Esophagus (tissue), 2 donors: ENCODE measurements around the gene ELK4. TPM values are rescaled to one million over a fixed set of nuclear protein-coding genes. Genes with fewer than 3 reads are reported as not detected.

Source experiments
- H3K27ac ChIP-seq, 2 donors: one replicate each; pipeline ENCODE4 v1.5.1; 2013; ENCODE audit warnings: low read depth in 2 of 2, mild to moderate bottlenecking in 2 of 2, inconsistent platforms in 1 of 2, low read length in 1 of 2, moderate library complexity in 1 of 2
- H3K27me3 ChIP-seq, 2 donors: one replicate each; pipeline ENCODE4 v1.6.1; 2013; ENCODE audit warnings: low read length in 2 of 2, control low read depth in 1 of 2, mild to moderate bottlenecking in 1 of 2; ENCODE audit not compliant: insufficient read depth in 2 of 2, control insufficient read depth in 1 of 2
- H3K36me3 ChIP-seq, 2 donors: one replicate each; pipeline ENCODE4 v1.6.1; 2013; ENCODE audit warnings: low read length in 1 of 2; ENCODE audit not compliant: control insufficient read depth in 2 of 2, insufficient read depth in 2 of 2
- H3K4me1 ChIP-seq, 2 donors: one replicate each; pipeline ENCODE4 v1.6.1; 2013; ENCODE audit warnings: low read length in 1 of 2; ENCODE audit not compliant: control insufficient read depth in 2 of 2, insufficient read depth in 2 of 2
- H3K4me3 ChIP-seq, 2 donors: one replicate each; pipeline ENCODE4 v1.5.1; 2013; ENCODE audit warnings: low read length in 2 of 2, mild to moderate bottlenecking in 2 of 2, low read depth in 1 of 2, moderate library complexity in 1 of 2
- H3K9me3 ChIP-seq, 2 donors: one replicate each; pipeline ENCODE4 v1.6.1; 2013; ENCODE audit warnings: mild to moderate bottlenecking in 2 of 2, low read depth in 1 of 2, low read length in 1 of 2, moderate library complexity in 1 of 2; ENCODE audit not compliant: control insufficient read depth in 2 of 2, insufficient read depth in 1 of 2
- WGBS, 2 donors: extraction: QIAGEN DNeasy Blood & Tissue Kit; methylation state at CpG; one replicate each; pipeline ENCODE4 v1.1.7; 2013; 5-methylcytosine and 5-hydroxymethylcytosine counted together
- polyA plus RNA-seq, 2 donors: library from polyadenylated mRNA; stranded (reverse); fragments of 200-250 nt; gene quantifications; one replicate each; pipeline ENCODE4 v1.2.3, GENCODE V29; 2013
- donor health status: healthy with polysubstance abuse.
- donor health status: Bipolar disorder and iron deficiency.

The ELK4 gene
- polyA plus RNA-seq, 2 donors: 4.0 to 4.2 TPM

GRCh38 chr1:205587581-205587980 is 44.2 kb downstream of the ELK4 start:
- Histone ChIP-seq H3K4me1 (peaks cover 5 to 20% of the 10 kb centered on the region in 2 donors), H3K36me3 (no peaks in the 10 kb centered on the region), H3K4me3 (no peak overlapping the region), H3K27me3 (no peaks in the 10 kb centered on the region), H3K9me3 (no peaks in the 10 kb centered on the region), H3K27ac (peak overlapping the region in 1 of 2 donors; percentile 15)
- WGBS, 2 donors: 91 to 92% methylated on average over 4 of the region's 4 CpGs

DNA sequence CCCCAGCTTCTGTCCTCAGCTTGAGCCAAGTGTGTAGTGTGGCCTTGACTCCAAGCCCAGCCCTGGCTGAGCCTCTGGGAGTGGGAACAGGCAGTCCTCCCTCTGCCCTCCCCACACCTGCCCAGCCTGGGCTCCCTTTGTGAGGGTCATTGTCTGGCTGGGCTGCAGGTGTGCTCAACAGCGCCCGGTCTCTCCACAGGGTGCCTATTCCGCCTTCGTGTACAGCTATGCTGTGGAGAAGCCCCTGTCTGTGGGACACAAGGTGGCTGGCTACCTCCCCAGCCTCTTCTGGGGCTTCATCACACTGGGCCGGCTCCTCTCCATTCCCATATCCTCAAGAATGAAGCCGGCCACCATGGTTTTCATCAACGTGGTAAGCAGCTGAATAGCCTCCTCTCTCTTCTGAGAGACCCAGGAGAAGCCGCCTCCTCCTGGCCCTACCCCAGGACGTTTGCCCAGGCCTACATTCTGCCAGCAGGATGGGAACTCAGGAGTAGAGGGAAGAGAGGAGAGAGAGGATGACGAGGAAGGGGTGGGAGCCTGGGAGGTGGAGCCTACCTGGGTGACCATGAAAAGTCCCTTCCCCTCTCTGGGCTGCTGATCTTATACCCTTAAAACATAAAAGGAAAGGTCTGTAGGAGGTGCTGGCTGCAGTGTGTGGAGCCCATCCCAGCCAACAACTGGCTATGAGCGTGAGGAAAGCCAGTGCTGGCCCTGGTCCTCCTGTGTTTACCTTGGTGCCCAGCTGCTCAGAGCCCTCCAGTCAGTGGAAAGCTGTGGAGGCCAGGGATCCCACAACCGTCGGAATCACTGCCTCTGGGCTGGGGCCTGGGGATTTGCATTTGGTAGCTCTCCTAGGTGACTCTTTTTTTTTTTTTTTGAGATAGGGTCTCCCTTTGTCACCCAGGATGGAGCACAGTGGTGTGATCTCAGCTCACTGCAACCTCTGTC is 45.7 kb downstream of the ELK4 start:
- H3K27ac ChIP-seq: peak overlapping the region; percentile 15 to 58
- no peaks in the 10 kb centered on the region for H3K9me3 ChIP-seq
- no peaks in the 10 kb centered on the region for H3K27me3 ChIP-seq
- no peaks in the 10 kb centered on the region for H3K36me3 ChIP-seq
- 68 to 82% methylated on average over 13 of the region's 13 CpGs for WGBS, 2 donors
- peaks cover 5 to 22% of the 10 kb centered on the region in 2 donors for H3K4me1 ChIP-seq
- no peak overlapping the region for H3K4me3 ChIP-seq

DNA sequence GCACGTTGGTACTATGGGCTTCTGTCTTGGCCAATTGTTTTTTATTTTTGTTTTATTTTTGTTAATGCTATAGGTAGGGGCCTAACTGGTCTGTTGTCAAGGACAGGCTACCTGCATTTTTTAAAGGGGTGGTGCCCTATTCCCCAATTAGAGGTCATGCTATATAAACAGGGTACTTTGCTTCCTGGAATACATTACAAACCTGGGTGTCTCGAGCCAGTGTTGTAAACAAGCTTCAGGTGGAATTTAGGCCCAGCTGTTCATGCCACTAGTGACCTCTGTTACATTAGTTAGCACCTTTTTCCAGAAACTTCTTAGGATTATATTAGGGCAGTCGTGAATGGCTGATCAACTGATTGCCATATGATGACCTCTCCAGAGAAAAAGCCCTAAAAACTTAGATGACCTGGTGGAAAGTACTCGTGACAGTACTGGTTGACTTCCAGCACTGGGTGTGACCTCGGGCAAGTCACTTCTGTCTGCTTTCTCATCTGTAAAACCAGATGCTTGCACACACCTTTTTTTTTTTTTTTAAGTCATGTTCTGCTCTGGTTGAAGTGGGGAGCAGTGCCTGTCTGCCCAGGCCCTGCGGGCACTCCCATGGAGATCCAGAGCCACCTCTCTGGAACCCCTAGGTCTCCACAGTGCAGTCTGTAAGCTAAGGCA is 46.5 kb downstream of the ELK4 start:
- H3K4me3 ChIP-seq: no peak overlapping the region
- H3K4me1 ChIP-seq: peaks cover 5 to 22% of the 10 kb centered on the region in 2 donors
- H3K36me3 ChIP-seq: no peaks in the 10 kb centered on the region
- peak overlapping the region; percentile 15 to 58 for H3K27ac ChIP-seq
- H3K27me3 ChIP-seq: no peaks in the 10 kb centered on the region
- H3K9me3 ChIP-seq: no peaks in the 10 kb centered on the region
- 46 to 57% methylated on average over 6 of the region's 6 CpGs for WGBS, 2 donors

- WGBS, 2 donors: 64 to 72% methylated on average over 7 of the region's 7 CpGs
- no peaks in the 10 kb centered on the region for H3K36me3 ChIP-seq
- no peak overlapping the region for H3K27ac ChIP-seq
- no peaks in the 10 kb centered on the region for H3K27me3 ChIP-seq
- H3K4me1 ChIP-seq: peaks cover 5 to 22% of the 10 kb centered on the region in 2 donors
- no peaks in the 10 kb centered on the region for H3K9me3 ChIP-seq
- H3K4me3 ChIP-seq: no peak overlapping the region
Observed at GRCh38 chr1:205584732-205585131, 47.1 kb downstream of the ELK4 start.

DNA sequence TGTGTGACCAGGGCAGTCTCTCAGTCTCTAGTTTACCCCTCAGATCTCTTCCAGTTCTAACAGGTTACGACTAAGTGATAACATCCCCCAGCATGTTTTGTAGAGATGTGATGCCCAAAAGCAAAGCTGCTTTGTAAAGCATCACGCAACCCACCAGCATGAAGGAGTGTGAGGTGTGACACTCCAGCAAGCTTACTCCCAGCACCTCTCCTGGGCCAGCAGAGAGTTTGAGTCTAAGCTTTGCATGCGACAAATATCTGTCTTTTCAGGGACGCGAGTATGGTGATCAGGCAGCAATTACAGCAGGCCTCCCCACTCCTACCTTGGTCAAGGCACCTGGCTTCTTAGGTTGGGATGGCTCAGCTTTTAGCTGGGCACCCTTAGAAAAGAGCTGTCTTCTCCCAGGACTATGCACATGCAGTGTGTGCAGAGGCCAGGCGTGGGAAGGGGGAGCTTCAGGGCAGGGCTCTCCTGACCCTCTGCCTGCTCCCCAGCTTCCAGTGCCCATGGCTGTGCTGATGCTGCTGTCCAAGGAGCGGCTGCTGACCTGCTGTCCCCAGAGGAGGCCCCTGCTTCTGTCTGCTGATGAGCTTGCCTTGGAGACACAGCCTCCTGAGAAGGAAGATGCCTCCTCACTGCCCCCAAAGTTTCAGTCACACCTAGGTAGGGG is 48.2 kb downstream of the ELK4 start:
- H3K4me3 ChIP-seq: no peak overlapping the region
- no peaks in the 10 kb centered on the region for H3K27me3 ChIP-seq
- no peaks in the 10 kb centered on the region for H3K36me3 ChIP-seq
- no peak overlapping the region for H3K27ac ChIP-seq
- peaks cover 3 to 22% of the 10 kb centered on the region in 2 donors for H3K4me1 ChIP-seq
- H3K9me3 ChIP-seq: no peaks in the 10 kb centered on the region
- WGBS, 2 donors: 88 to 92% methylated on average over 7 of the region's 7 CpGs

DNA sequence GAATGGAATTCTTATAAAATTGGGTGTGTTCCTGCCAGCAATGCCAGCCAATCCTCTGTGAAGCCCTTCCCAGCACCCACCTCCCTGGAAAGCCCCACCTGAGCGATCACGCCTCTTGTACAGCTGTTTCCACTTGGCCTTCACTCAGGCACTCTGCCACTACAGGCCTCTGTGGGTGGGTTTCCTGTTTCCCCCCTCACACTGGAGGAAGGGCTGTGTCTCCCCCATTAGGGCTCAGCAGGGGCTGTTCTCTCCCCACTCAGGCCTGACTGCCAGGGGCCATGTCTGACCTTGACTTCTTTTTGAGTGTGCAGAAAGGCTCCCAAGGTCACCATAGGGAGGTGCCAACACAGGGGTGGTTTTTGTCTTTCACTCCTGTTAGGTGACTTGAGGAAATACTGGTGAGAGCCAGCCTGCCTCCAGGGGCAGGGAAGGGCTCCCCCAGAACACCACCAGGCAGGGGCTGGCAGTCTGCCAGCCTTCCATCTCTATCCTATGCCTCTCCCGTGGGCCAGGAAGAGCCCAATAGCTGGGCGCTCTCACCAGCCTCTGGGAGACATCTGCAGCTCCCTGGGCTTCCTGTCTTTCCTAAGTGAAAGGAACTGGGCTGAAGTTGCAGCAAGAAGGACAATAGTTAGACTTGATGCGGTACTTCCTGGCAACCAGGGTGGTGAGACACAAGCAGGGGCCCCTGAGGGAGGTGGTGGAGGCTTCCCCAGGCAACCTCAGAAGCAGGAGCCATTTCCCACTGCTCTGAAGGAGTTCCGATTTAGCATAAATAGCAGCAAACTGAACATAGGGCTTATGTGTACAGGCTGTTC is 49.1 kb downstream of the ELK4 start:
- 35 to 46% methylated on average over 6 of the region's 6 CpGs for WGBS, 2 donors

GRCh38 chr1:205582046-205582445 is 49.8 kb downstream of the ELK4 start:
- H3K36me3 ChIP-seq: no peaks in the 10 kb centered on the region
- WGBS, 2 donors: 53 to 57% methylated on average over 11 of the region's 11 CpGs
- no peaks in the 10 kb centered on the region for H3K9me3 ChIP-seq
- H3K27ac ChIP-seq: peak overlapping the region in 1 of 2 donors; percentile 58
- H3K4me1 ChIP-seq: peaks cover 3 to 22% of the 10 kb centered on the region in 2 donors
- H3K4me3 ChIP-seq: no peak overlapping the region
- no peaks in the 10 kb centered on the region for H3K27me3 ChIP-seq

More for the DNA sequence above, 49.1 kb downstream of the ELK4 start:
- no peaks in the 10 kb centered on the region for H3K9me3 ChIP-seq
- peaks cover 3 to 22% of the 10 kb centered on the region in 2 donors for H3K4me1 ChIP-seq
- no peaks in the 10 kb centered on the region for H3K27me3 ChIP-seq
- peak overlapping the region; percentile 30 to 58 for H3K27ac ChIP-seq
- H3K36me3 ChIP-seq: no peaks in the 10 kb centered on the region
- H3K4me3 ChIP-seq: no peak overlapping the region

GRCh38 chr1:205581321-205581980 is 50.4 kb downstream of the ELK4 start:
- H3K4me3 ChIP-seq: no peak overlapping the region
- H3K36me3 ChIP-seq: no peaks in the 10 kb centered on the region
- peak overlapping the region in 1 of 2 donors; percentile 58 for H3K27ac ChIP-seq
- WGBS, 2 donors: 88 to 90% methylated on average over 9 of the region's 9 CpGs
- no peaks in the 10 kb centered on the region for H3K27me3 ChIP-seq
- peaks cover 3 to 22% of the 10 kb centered on the region in 2 donors for H3K4me1 ChIP-seq
- no peaks in the 10 kb centered on the region for H3K9me3 ChIP-seq
